Common myeloid progenitor, CD34-positive (primary cell): ENCODE measurements around the gene SIRT2.

Source experiments
- CTCF ChIA-PET: fragments of 350-600 bp; sonication (Branson Sonifier 250); formaldehyde crosslinking; loops from one replicate; lab custom pipeline; 2021; ENCODE audit warnings: antibody characterized with exemption; lab: Charles Lee
- POLR2A ChIA-PET: fragments of 350-600 bp; sonication (Branson Sonifier 250); formaldehyde crosslinking; loops from one replicate; lab custom pipeline; 2021; ENCODE audit warnings: antibody characterized with exemption; lab: Charles Lee
- DNase-seq, 3 donors: peaks; one replicate each; pipeline versions ENCODE4 v3.0.0 to v3.0.0-alpha.2; 2013
- H3K27ac ChIP-seq, 2 experiments: 1 replicate in 1 of 2; 2 replicates in 1 of 2; pipeline ENCODE4 v1.7.0; 2013; ENCODE audit warnings: inconsistent platforms in 2 of 2, low read length in 2 of 2, mild to moderate bottlenecking in 2 of 2, low read depth in 1 of 2, moderate library complexity in 1 of 2; ENCODE audit not compliant: severe bottlenecking in 2 of 2, insufficient read depth in 1 of 2, poor library complexity in 1 of 2
- H3K27me3 ChIP-seq, 5 experiments: replicated peaks in 2 of 5; 1 replicate in 3 of 5; 2 replicates in 2 of 5; pipeline versions ENCODE4 v1.6.1 to v1.7.0; 2013; ENCODE audit warnings: low read length in 4 of 5, mild to moderate bottlenecking in 2 of 5, moderate library complexity in 2 of 5, inconsistent platforms in 1 of 5; ENCODE audit not compliant: insufficient read depth in 5 of 5, control insufficient read depth in 4 of 5
- H3K36me3 ChIP-seq, 4 experiments: 1 replicate in 2 of 4; 2 replicates in 2 of 4; pipeline versions ENCODE4 v1.6.1 to v1.7.0; 2013; ENCODE audit warnings: low read length in 3 of 4, control low read depth in 1 of 4, mild to moderate bottlenecking in 1 of 4; ENCODE audit not compliant: control insufficient read depth in 4 of 4, insufficient read depth in 4 of 4
- H3K4me1 ChIP-seq, 4 experiments: 1 replicate in 3 of 4; 2 replicates in 1 of 4; pipeline versions ENCODE4 v1.6.1 to v1.7.1; 2013; ENCODE audit warnings: low read length in 3 of 4, mild to moderate bottlenecking in 3 of 4, control low read depth in 1 of 4, inconsistent platforms in 1 of 4, moderate library complexity in 1 of 4; ENCODE audit not compliant: control insufficient read depth in 4 of 4, insufficient read depth in 4 of 4; ENCODE audit errors: control extremely low read depth in 1 of 4
- H3K4me3 ChIP-seq, 7 experiments: 1 replicate in 4 of 7; 2 replicates in 3 of 7; pipeline versions ENCODE4 v1.5.1 to v1.7.0; 2013; ENCODE audit warnings: mild to moderate bottlenecking in 7 of 7, low read length in 6 of 7, moderate library complexity in 6 of 7, inconsistent platforms in 2 of 7, low read depth in 2 of 7, control low read depth in 1 of 7; ENCODE audit not compliant: insufficient read depth in 4 of 7, control insufficient read depth in 1 of 7; ENCODE audit errors: extremely low read depth in 1 of 7
- H3K9me3 ChIP-seq, 5 experiments: 1 replicate in 4 of 5; 2 replicates in 1 of 5; pipeline versions ENCODE4 v1.6.1 to v1.7.1; 2013; ENCODE audit warnings: low read length in 4 of 5, mild to moderate bottlenecking in 2 of 5, inconsistent platforms in 1 of 5, low read depth in 1 of 5, moderate library complexity in 1 of 5; ENCODE audit not compliant: control insufficient read depth in 4 of 5, insufficient read depth in 2 of 5; ENCODE audit errors: control extremely low read depth in 1 of 5
- WGBS: methylation state at CpG from one replicate; pipeline ENCODE4 v1.1.5; 2013; ENCODE audit not compliant: insufficient coverage; 5-methylcytosine and 5-hydroxymethylcytosine counted together

SIRT2 gene

DNA sequence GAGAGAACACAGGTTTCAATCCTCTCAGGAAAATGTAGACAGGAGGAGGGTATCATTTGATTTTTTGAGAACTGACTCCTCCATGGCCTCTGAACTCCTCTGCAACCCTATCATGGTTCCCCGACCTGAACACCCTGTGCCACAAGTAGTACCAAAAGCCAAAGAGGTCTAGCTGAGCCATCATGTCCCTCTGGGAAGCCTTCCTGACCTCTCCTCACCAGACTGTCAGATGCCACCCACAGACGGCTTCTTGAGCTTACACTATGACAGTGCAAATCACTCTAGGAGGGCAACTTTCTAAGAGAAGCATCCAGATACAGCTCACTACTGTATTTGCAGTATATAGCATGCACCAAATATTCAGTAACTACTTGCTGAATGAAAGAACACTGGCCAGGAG lies 53.3 kb downstream of the SIRT2 start:
- ChIA-PET POLR2A (interaction anchor here (0.7 kb wide), 1 partner anchor 14 kb away, joined by 7 read pairs; the partner anchor contains the start of gene ECH1), CTCF (interaction anchor here (0.9 to 1.5 kb wide), 6 partner anchors 12 to 54 kb away, joined by 3 to 4 read pairs (median 4); partner anchors contain the start of gene NFKBIB)
- DNase-seq = no peak
- peaks cover 23 to 76% (median 64%) of the 10 kb centered on the region in 4 experiments for H3K36me3 ChIP-seq
- WGBS = 92% methylated on average over 2 of the region's 2 CpGs
- no peak overlapping the region for H3K27ac ChIP-seq
- H3K4me3 ChIP-seq = no peak overlapping the region
- no peaks in the 10 kb centered on the region for H3K27me3 ChIP-seq
- peaks cover 6 to 24% (median 22%) of the 10 kb centered on the region in 4 experiments for H3K4me1 ChIP-seq
- H3K9me3 ChIP-seq = no peaks in the 10 kb centered on the region

DNA sequence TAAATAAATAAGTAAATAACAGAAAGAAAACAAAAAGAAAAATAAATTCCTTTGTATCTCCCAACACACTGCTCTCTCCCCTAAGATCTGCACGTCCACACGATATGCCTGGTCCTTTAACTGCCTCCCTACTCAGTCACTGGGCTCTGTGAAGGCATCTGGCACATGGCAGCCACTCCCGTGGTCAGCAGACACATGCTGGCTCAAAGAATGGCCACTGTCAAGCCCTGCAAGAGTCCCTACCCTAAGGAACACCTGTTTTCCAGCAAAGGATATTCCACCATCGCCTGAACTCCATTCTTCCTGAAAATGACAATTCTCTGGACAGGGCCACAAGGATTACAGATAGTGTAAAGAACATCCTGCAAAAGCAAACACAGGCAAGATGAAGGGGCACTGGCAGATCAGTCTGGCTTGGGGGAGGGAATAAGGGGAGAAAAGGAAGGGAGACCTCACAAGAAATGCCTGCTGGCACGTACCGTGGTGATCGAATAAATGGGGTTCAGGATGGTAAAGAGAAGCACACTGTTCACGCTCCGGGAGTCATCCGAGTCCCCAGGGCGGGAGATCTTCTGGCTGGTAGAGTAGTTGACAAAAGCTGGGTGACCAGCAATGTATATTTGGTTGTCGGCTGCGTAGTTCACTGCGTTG lies 53.9 kb downstream of the SIRT2 start:
- ChIA-PET CTCF (interaction anchor here (0.9 to 1.5 kb wide), 5 partner anchors 13 to 46 kb away, joined by 3 to 4 read pairs (median 4); no protein-coding TSS in a partner anchor), POLR2A (interaction anchor here (0.7 kb wide), 1 partner anchor 14 kb away, joined by 7 read pairs; the partner anchor contains the start of gene ECH1)
- no peak overlapping the region for H3K27ac ChIP-seq
- H3K36me3 ChIP-seq = peaks cover 26 to 82% (median 69%) of the 10 kb centered on the region in 4 experiments
- peaks cover 6 to 18% (median 16%) of the 10 kb centered on the region in 4 experiments for H3K4me1 ChIP-seq
- H3K9me3 ChIP-seq = no peaks in the 10 kb centered on the region
- no peaks in the 10 kb centered on the region for H3K27me3 ChIP-seq
- 92% methylated on average over 11 of the region's 14 CpGs for WGBS
- no peak overlapping the region for H3K4me3 ChIP-seq
- no peak for DNase-seq

DNA sequence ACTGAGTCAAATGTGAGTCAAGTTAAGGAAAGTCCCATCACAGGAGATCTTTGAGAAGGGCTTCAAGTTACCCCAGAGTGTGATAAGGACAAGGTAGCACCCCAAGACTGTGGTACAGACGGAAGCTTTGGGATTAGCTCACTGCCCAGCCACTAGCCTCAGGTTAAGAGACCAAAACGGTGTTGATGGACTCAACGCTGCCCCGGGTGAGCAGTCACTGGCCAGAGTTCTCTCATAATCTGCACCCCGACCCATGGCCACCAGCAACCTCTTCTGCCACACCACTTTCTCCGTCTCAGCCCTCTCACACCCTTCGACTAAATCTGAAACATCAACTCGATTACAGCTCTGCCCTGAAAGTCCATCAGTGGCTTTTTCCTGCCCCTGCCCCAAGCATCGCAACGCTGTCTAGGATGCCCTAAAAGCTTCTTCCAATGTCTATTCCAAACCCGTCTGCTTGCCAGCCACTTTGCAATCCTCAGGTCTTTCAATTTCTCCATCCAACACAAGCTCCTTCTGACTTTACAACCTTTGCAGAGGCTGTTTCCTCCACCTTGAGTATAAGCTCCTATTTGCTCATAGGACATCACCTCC lies 55.2 kb downstream of the SIRT2 start:
- POLR2A ChIA-PET = interaction anchor here (0.7 kb wide), 1 partner anchor 12 kb away, joined by 5 read pairs; no protein-coding TSS in a partner anchor
- WGBS = over 99% methylated on average over 10 of the region's 11 CpGs
- no peak overlapping the region for H3K4me3 ChIP-seq

DNA sequence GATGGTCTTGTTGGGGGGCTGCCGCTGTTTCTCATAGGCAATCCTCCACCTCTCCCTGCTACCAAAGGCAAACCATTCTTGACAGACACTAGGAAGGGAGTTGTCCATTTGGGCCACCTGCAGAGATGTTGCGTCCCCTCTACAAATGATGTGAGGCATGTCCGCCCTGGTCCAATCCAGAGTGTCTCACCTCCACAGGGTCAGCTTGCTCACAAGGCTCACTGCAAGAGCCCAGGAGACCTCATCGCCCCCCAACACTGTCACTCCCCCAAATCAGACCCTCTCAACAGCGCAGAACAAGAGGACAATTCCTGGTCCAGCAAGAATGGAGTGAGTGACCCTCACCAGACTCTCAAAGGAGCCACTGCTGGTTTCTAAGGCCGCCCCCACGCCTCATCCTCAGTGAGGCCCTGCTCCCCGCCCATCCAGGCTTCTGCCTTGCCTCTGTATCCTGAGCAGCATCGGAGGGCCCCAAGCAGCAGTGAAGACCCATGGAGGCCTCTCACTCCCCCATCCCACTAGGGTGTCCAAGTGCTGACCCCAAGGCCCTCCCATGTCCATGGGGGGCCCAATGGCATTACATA lies 56.2 kb downstream of the SIRT2 start:
- Histone ChIP-seq H3K4me1 (peaks cover 0 to 9% (median 8%) of the 10 kb centered on the region in 4 experiments), H3K27ac (no peak overlapping the region), H3K27me3 (no peaks in the 10 kb centered on the region), H3K4me3 (no peak overlapping the region), H3K36me3 (peaks cover 35 to 96% (median 84%) of the 10 kb centered on the region in 4 experiments), H3K9me3 (no peaks in the 10 kb centered on the region)
- POLR2A ChIA-PET = no interaction called here
- DNase-seq = no peak
- WGBS = 100% methylated on average over 9 of the region's 9 CpGs
- CTCF ChIA-PET = interaction anchor here (1.4 kb wide), 1 partner anchor 26 kb away, joined by 3 read pairs; no protein-coding TSS in a partner anchor

More for the DNA sequence above, 55.2 kb downstream of the SIRT2 start:
- CTCF ChIA-PET = interaction anchor here (0.7 to 1.4 kb wide), 3 partner anchors 9 to 44 kb away, joined by 3 read pairs; no protein-coding TSS in a partner anchor
- H3K9me3 ChIP-seq = no peaks in the 10 kb centered on the region
- no peak for DNase-seq
- no peaks in the 10 kb centered on the region for H3K27me3 ChIP-seq
- H3K36me3 ChIP-seq = peaks cover 30 to 94% (median 78%) of the 10 kb centered on the region in 4 experiments
- peaks cover 6 to 18% (median 16%) of the 10 kb centered on the region in 4 experiments for H3K4me1 ChIP-seq
- H3K27ac ChIP-seq = no peak overlapping the region

DNA sequence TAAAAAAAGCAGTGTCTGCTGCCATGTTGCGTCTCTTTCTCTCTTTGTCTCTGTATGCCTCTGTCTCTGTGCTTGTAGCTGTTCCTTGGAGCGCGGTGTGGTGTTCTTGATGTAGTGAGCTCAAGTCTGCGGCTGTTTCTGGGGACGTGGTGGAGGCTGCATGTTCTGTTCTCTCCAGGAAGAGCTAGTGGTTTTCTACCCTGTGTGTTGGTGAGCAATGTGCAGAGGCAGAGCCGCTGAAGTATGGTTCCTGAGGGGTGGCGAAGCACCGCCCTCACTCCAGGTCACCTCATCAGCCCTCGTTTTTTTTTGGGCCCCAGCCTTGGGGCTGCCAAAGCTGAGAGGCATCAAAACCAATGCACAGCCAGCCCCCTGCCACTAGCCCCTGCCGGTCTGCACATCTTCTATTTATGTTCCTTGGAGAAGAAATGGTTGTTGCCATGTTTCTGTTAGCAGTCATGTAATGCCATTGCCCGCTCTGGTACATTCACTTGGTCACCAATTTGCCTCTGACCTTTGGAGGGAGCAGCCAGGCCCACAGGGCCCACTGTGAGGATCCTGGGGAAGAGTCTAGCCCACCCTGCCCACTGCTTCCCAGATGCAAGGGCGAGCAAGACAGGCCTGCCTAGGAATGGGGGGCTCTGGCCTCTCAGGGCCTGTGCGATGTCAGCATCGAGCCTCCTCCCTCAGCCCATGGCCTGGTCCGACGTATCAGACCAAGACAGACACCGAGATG lies 56.8 kb downstream of the SIRT2 start:
- Histone ChIP-seq H3K4me1 (peaks cover 0 to 3% (median 1%) of the 10 kb centered on the region in 4 experiments), H3K27me3 (no peaks in the 10 kb centered on the region), H3K36me3 (peaks cover 38 to 99% (median 89%) of the 10 kb centered on the region in 4 experiments), H3K27ac (no peak overlapping the region), H3K9me3 (no peaks in the 10 kb centered on the region), H3K4me3 (no peak overlapping the region)
- ChIA-PET POLR2A (interaction anchor here (0.6 kb wide), 1 partner anchor 51 kb away, joined by 3 read pairs; no protein-coding TSS in a partner anchor), CTCF (no interaction called here)
- no peak for DNase-seq
- WGBS = 93% methylated on average over 14 of the region's 17 CpGs

DNA sequence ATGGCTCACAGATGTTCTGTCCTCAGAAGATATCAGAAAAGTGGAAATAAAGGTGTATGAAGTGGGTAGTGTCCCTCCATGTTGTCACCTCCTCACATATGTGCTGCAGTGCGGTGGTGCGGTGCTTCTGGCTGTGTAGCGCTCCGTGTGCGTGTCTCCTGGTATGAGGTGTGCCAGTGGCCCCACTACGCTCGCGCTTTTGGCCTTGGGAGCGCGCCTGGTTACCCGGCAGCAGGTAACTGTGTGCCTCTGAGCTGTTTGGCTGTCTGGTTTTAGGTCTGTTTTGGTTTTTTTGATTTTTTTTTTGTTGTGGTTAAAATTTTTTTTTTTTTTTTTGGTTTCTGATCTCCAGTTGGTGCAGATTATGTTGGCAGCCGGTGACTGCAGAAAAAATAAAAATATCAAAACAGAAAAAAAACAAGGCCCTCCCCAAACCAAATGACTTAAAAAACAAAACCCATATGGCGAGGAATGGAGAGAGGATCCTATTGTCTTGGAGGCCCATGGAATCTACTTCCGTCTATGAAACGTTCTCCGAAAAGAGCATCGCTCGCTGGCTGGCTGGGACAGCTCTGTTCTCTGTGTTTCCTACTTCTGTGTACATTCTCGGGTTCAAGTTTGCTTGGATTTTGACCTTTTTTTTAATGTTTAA lies 57.5 kb downstream of the SIRT2 start:
- Histone ChIP-seq H3K9me3 (no peaks in the 10 kb centered on the region), H3K36me3 (peaks cover 42 to 99% (median 89%) of the 10 kb centered on the region in 4 experiments), H3K27ac (no peak overlapping the region), H3K27me3 (no peaks in the 10 kb centered on the region), H3K4me3 (no peak overlapping the region), H3K4me1 (no peaks in the 10 kb centered on the region)
- POLR2A ChIA-PET = interaction anchor here (0.6 kb wide), 1 partner anchor 52 kb away, joined by 3 read pairs; no protein-coding TSS in a partner anchor
- peak in 1 of 3 donors; percentile 38 for DNase-seq
- WGBS = 97% methylated on average over 10 of the region's 19 CpGs
- CTCF ChIA-PET = no interaction called here
